ENCODE results near the gene MYG1. TPM values are rescaled to one million over a fixed set of nuclear protein-coding genes. Genes with fewer than 3 reads are reported as not detected.

The MYG1 gene
- polyA plus RNA-seq, 1 of the 3 experiments (the other 2 are of a cell fraction), result 101 TPM

DNA sequence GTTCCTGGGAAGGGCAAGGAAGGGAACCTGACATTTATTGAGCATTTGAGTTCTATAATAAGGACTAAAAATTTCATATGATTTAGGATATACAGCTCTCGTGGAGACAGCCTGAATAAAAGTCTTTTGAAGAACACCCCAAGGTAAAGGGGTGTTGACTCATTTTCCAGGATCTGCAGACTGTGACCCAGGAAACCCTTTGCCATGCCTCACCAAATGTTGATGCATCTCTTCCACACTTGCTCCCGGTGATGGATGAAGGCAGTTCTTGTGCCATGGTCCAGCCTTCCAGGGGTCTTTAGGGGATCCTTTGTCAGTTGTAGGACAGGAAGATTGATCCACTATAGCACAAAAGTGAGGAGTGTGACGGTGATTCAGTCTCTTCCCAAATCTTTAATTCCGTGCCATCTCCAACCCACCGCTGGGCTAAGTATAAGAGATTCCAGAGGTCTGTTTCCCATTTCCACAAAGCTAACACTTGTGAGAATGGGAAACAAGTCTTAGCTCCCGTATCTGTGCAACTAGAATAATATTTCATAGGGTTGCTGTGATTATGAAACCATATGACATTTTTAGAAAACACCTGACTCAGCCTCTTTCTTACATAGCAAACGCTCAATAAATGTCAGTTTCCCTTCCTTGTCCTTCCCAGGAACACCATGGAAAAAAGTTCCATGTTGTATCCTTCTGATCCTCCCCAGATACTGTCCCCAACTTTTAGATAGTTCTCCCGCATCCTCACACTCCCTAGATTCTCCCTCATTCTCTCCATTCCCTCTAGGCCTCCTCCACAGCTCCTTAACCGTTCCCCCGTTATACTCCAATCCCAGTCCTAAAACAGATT, 21.1 kb downstream of the MYG1 start:
- Histone ChIP-seq H3K4me2 (peak overlapping the region; percentile 80), H3K27ac (ENCODE audit: low read depth in 2 of 2, low read length in 1 of 2) (peak overlapping the region; percentile 86 to 94), H2AFZ (ENCODE audit: low read depth) (peak overlapping the region; percentile 95), H3K4me3 (ENCODE audit: low read depth in 2 of 2, low read length in 1 of 2) (peak overlapping the region; percentile 69 to 88), H4K20me1 (ENCODE audit: insufficient read depth) (no peaks in the 10 kb centered on the region), H3K9ac (peak overlapping the region; percentile 79), H3K79me2 (ENCODE audit: insufficient read depth) (peaks cover 17% of the 10 kb centered on the region), H3F3A (replicated peaks; ENCODE audit: insufficient read depth) (peaks cover 6% of the 10 kb centered on the region), H3K27me3 (ENCODE audit: insufficient read depth) (no peaks in the 10 kb centered on the region), H3K9me2 (no peaks in the 10 kb centered on the region), H3K9me3 (no peaks in the 10 kb centered on the region), H3K36me3 (replicated peaks in 1 of 2; ENCODE audit: control insufficient read depth in 1 of 2, insufficient read depth in 2 of 2, low read length in 1 of 2) (peaks cover 2 to 3% of the 10 kb centered on the region in 2 experiments), H3K4me1 (ENCODE audit: control insufficient read depth in 1 of 2, insufficient read depth in 2 of 2, low read depth in 1 of 2, low read length in 1 of 2) (peaks cover 7 to 15% of the 10 kb centered on the region in 2 experiments; a peak in 3 of 4 replicates)
- TF ChIP-seq JUND (IDR thresholded peaks at IDR 0.05), result no peak
- no peak for TF ChIP-seq GATA2 (CRISPR knock-in tag; IDR thresholded peaks at IDR 0.05)
- no peak for TF ChIP-seq POLR2AphosphoS5 (IDR thresholded peaks at IDR 0.05; ENCODE audit: low read depth, low read length)
- TF ChIP-seq, protein P1, sequence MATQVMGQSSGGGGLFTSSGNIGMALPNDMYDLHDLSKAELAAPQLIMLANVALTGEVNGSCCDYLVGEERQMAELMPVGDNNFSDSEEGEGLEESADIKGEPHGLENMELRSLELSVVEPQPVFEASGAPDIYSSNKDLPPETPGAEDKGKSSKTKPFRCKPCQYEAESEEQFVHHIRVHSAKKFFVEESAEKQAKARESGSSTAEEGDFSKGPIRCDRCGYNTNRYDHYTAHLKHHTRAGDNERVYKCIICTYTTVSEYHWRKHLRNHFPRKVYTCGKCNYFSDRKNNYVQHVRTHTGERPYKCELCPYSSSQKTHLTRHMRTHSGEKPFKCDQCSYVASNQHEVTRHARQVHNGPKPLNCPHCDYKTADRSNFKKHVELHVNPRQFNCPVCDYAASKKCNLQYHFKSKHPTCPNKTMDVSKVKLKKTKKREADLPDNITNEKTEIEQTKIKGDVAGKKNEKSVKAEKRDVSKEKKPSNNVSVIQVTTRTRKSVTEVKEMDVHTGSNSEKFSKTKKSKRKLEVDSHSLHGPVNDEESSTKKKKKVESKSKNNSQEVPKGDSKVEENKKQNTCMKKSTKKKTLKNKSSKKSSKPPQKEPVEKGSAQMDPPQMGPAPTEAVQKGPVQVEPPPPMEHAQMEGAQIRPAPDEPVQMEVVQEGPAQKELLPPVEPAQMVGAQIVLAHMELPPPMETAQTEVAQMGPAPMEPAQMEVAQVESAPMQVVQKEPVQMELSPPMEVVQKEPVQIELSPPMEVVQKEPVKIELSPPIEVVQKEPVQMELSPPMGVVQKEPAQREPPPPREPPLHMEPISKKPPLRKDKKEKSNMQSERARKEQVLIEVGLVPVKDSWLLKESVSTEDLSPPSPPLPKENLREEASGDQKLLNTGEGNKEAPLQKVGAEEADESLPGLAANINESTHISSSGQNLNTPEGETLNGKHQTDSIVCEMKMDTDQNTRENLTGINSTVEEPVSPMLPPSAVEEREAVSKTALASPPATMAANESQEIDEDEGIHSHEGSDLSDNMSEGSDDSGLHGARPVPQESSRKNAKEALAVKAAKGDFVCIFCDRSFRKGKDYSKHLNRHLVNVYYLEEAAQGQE (IDR thresholded peaks at IDR 0.05; ENCODE audit: low read depth, low read length), result no peak
- TF ChIP-seq, protein P2, sequence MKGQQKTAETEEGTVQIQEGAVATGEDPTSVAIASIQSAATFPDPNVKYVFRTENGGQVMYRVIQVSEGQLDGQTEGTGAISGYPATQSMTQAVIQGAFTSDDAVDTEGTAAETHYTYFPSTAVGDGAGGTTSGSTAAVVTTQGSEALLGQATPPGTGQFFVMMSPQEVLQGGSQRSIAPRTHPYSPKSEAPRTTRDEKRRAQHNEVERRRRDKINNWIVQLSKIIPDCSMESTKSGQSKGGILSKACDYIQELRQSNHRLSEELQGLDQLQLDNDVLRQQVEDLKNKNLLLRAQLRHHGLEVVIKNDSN (IDR thresholded peaks at IDR 0.05; ENCODE audit: borderline replicate concordance, low read depth), result no peak
- no peak for TF ChIP-seq EP300 (IDR thresholded peaks at IDR 0.05; ENCODE audit: borderline replicate concordance in 1 of 2, low read depth in 1 of 2, low read length in 1 of 2)
- no peak for TF ChIP-seq TCF12 (IDR thresholded peaks at IDR 0.05)
- TF ChIP-seq NFIC (IDR thresholded peaks at IDR 0.05; ENCODE audit: borderline replicate concordance), result no peak
- no peak for TF ChIP-seq TEAD4 (IDR thresholded peaks at IDR 0.05; ENCODE audit: borderline replicate concordance, insufficient read depth)
- ChIA-PET POLR2A (interaction anchor here (0.5 to 8.3 kb wide), 19 partner anchors 10 to 180 kb away, joined by 3 to 105 read pairs (median 5); partner anchors contain the start of genes CSAD, MAP3K12, MYG1 and PFDN5), CTCF (interaction anchor here (0.5 to 13.6 kb wide), 65 partner anchors 8 to 1871 kb away, joined by 3 to 294 read pairs (median 4); partner anchors contain the start of genes AMHR2, CSAD, ESPL1 and MAP3K12)
- DNase-seq, result no peak
- 40% methylated on average over 10 of the region's 10 CpGs for WGBS (ENCODE audit: low lambda C conversion rate)
